Heart left ventricle (tissue), 16 donors: ENCODE results near the gene MCUB. TPM values are rescaled to one million over a fixed set of nuclear protein-coding genes. Genes with fewer than 3 reads are reported as not detected.

Source experiments
- ATAC-seq, 4 donors: fragments of 200-7000 bp; cut with Tn5 transposase; one replicate each; pipeline ENCODE4 v1.9.1; 2020 to 2022; ENCODE audit warnings: moderate library complexity in 4 of 4, mild to moderate bottlenecking in 3 of 4, moderate number of reproducible peaks in 1 of 4
- DNase-seq, 5 donors: peaks; one replicate each; pipeline ENCODE4 v3.0.0-alpha.2; 2020
- H3K27ac ChIP-seq, 12 donors: fragments of 200-600 bp; sonication (generic) in 4 of 12; one replicate each; pipeline versions ENCODE4 v1.5.0 to v1.8.0; 2016 to 2022; ENCODE audit warnings: mild to moderate bottlenecking in 2 of 12
- H3K27me3 ChIP-seq, 9 donors: fragments of 200-600 bp; sonication (generic) in 2 of 9; one replicate each; pipeline versions ENCODE4 v1.5.1 to v1.8.0; 2016 to 2022; ENCODE audit warnings: mild to moderate bottlenecking in 3 of 9
- H3K36me3 ChIP-seq, 9 donors: fragments of 200-600 bp; sonication (generic) in 2 of 9; one replicate each; pipeline versions ENCODE4 v1.5.0 to v1.8.0; 2018 to 2022; ENCODE audit warnings: mild to moderate bottlenecking in 2 of 9
- H3K4me1 ChIP-seq, 12 donors: fragments of 200-600 bp; sonication (generic) in 4 of 12; one replicate each; pipeline versions ENCODE4 v1.5.0 to v1.8.0; 2016 to 2022; ENCODE audit warnings: mild to moderate bottlenecking in 3 of 12
- H3K4me3 ChIP-seq, 12 donors: fragments of 200-600 bp; sonication (generic) in 4 of 12; one replicate each; pipeline versions ENCODE4 v1.5.0 to v1.8.0; 2017 to 2022; ENCODE audit warnings: mild to moderate bottlenecking in 9 of 12, moderate library complexity in 4 of 12
- H3K9me3 ChIP-seq, 12 donors: fragments of 200-600 bp; sonication (generic) in 4 of 12; one replicate each; pipeline versions ENCODE4 v1.5.0 to v1.8.0; 2016 to 2022; ENCODE audit warnings: mild to moderate bottlenecking in 1 of 12
- CTCF ChIP-seq, 12 donors: fragments of 200-600 bp; sonication (generic) in 4 of 12; IDR thresholded peaks; one replicate each; pipeline versions ENCODE4 v1.5.0 to v1.8.0; 2018 to 2022; ENCODE audit warnings: antibody characterized with exemption in 12 of 12, mild to moderate bottlenecking in 5 of 12
- POLR2A ChIP-seq, 2 donors: fragments of 450-650 bp; IDR thresholded peaks; one replicate each; pipeline ENCODE4 v1.6.1; 2017; ENCODE audit warnings: antibody characterized with exemption in 2 of 2, mild to moderate bottlenecking in 2 of 2, moderate library complexity in 2 of 2
- WGBS, 4 donors: extraction: QIAGEN DNeasy Blood & Tissue Kit in 2 of 4; methylation state at CpG; one replicate each; pipeline versions ENCODE4 v1.1.5 to v1.1.7; 2013 to 2018; 5-methylcytosine and 5-hydroxymethylcytosine counted together
- intact Hi-C, 10 donors: fragments of 100-400 bp; cut with DNase I; formaldehyde crosslinking; loops; one replicate each; pipeline versions ENCODE4 v1.11.1 to v1.14.2; 2022
- polyA plus RNA-seq, 2 donors: library from polyadenylated mRNA; stranded (reverse); fragments of 200-250 nt; gene quantifications; one replicate each; pipeline ENCODE4 v1.2.3, GENCODE V29; 2013
- total RNA-seq, 9 donors: library from RNA; depleted of rRNA in 2 of 9; stranded (reverse); fragments of >200 nt in 2 of 9; fragmentation: NEBNext Ultra II Directional in 3 of 9; extraction: Animal tissue kit (Norgen Biotek cat#: 25700) in 3 of 9; gene quantifications; one replicate each; pipeline versions ENCODE4 v1.1.0 to v1.2.4, GENCODE V29; 2016 to 2023
- donor health status: ischemic (EF 13 %, LVEDD 7.1; RV severe dilation, severe dysfunction).
- donor health status: healthy with polysubstance abuse.
- donor health status: DM: no; HTN: yes; CAD: no.
- donor health status: DM: no; HTN: no; CAD: no.
- donor health status: ischemic (EF 25% LVEDD 6.9; RV normal size, moderate dysfunction).
- donor health status: ischemic (EF 25% LVEDD 5.7; RV mildly dilated, moderate dysfunction).
- donor health status: healthy.
- donor health status: DM: yes; HTN: yes; CAD: no.
- donor health status: ischemic (EF 35%, LVEDD 5.7; RV mildly dilated, moderate dysfunction).
- donor health status: nonischemic (EF 11% LVEDD 7.7; RV severe dilation, severe dysfunction).
- donor health status: DM: yes; HTN: yes; CAD: no.
- donor health status: PGD.
- donor health status: ischemic (EF 29% LVEDD 5.4; RV normal size, mild dysfunction).
- donor health status: nonischemic (EF 23%, LVEDD 6.1; RV moderate dilation, normal function).

MCUB gene
- total and polyA plus RNA-seq, 11 donors, result 1.6 to 15.1 (median 4.3) TPM

- H3K9me3 ChIP-seq, result no peaks in the 10 kb centered on the region
- no peak overlapping the region for H3K27ac ChIP-seq
- H3K27me3 ChIP-seq, result no peaks in the 10 kb centered on the region
- DNase-seq (no peak), ATAC-seq (no peak)
- TF ChIP-seq CTCF (IDR thresholded peaks at IDR 0.05) (no peak), POLR2A (IDR thresholded peaks at IDR 0.05) (no peak)
- H3K4me1 ChIP-seq, result peaks cover 0 to 4% (median under 1%) of the 10 kb centered on the region in 12 donors
- H3K36me3 ChIP-seq, result no peaks in the 10 kb centered on the region
- intact Hi-C loops, result no loop called here
- H3K4me3 ChIP-seq, result no peak overlapping the region
- 90 to 95% (median 91%) methylated on average over 2 of the region's 2 CpGs for WGBS, 4 donors
Observed at GRCh38 chr4:109723110-109723509, 163.1 kb downstream of the MCUB start.

- Histone ChIP-seq H3K4me3 (peak overlapping the region in 9 of 12 donors; percentile 78 to 98 (median 93)), H3K36me3 (no peaks in the 10 kb centered on the region)
- intact Hi-C loops, result loop anchor here in 1 of 10 donors (5.0 kb wide), 1 partner anchor 296 kb away; the partner anchor contains the start of gene SEC24B
Observed at GRCh38 chr4:109728385-109728784, 168.3 kb downstream of the MCUB start.

GRCh38 chr4:109729117-109729717, 169.2 kb downstream of the MCUB start:
- no peaks in the 10 kb centered on the region for H3K9me3 ChIP-seq
- H3K36me3 ChIP-seq, result no peaks in the 10 kb centered on the region
- peaks cover 0 to 20% (median 12%) of the 10 kb centered on the region in 12 donors for H3K4me1 ChIP-seq
- DNase-seq, result peak in 1 of 5 donors; percentile 37
- peak overlapping the region; percentile 78 to 98 (median 92) for H3K4me3 ChIP-seq
- peak overlapping the region in 11 of 12 donors; percentile 38 to 90 (median 74) for H3K27ac ChIP-seq
- TF ChIP-seq CTCF (IDR thresholded peaks at IDR 0.05) (no peak), POLR2A (IDR thresholded peaks at IDR 0.05) (no peak)
- intact Hi-C loops, result loop anchor here in 1 of 10 donors (5.0 kb wide), 1 partner anchor 297 kb away; the partner anchor contains the start of gene SEC24B
- peak in 3 of 4 donors; percentile 26 to 53 (median 36) for ATAC-seq
- H3K27me3 ChIP-seq, result no peaks in the 10 kb centered on the region
- WGBS, 4 donors, result 1 to 3% (median 2%) methylated on average over 22 to 25 of the region's 25 CpGs

More at GRCh38 chr4:109728385-109728784, 168.3 kb downstream of the MCUB start:
- Histone ChIP-seq H3K27me3 (no peaks in the 10 kb centered on the region), H3K27ac (peak overlapping the region in 1 of 12 donors; percentile 81), H3K4me1 (peaks cover 0 to 20% (median 12%) of the 10 kb centered on the region in 12 donors), H3K9me3 (no peaks in the 10 kb centered on the region)
- DNase-seq (no peak), ATAC-seq (no peak)
- 81 to 85% (median 85%) methylated on average over 6 of the region's 6 CpGs for WGBS, 4 donors
- TF ChIP-seq POLR2A (IDR thresholded peaks at IDR 0.05) (no peak), CTCF (IDR thresholded peaks at IDR 0.05) (no peak)
